Lung (tissue), 12 donors: Measurements from ENCODE around the gene VASH1. TPM values are rescaled to one million over a fixed set of nuclear protein-coding genes. Genes with fewer than 3 reads are reported as not detected.
A peak's percentile ranks its signal among the peaks of the same experiment; 100 is the strongest.

Source experiments
- ATAC-seq: fragments of 200-7000 bp; cut with Tn5 transposase; one replicate; pipeline ENCODE4 v1.9.1; 2020; ENCODE audit warnings: moderate number of reproducible peaks; ENCODE audit not compliant: insufficient read depth, low FRiP score
- DNase-seq, 3 donors: peaks; one replicate each; pipeline ENCODE4 v3.0.0-alpha.2; 2013 to 2017
- H3K27ac ChIP-seq, 2 donors: one replicate each; pipeline ENCODE4 v1.5.1; 2013; ENCODE audit warnings: mild to moderate bottlenecking in 2 of 2, moderate library complexity in 2 of 2, control low read depth in 1 of 2, inconsistent platforms in 1 of 2, low read depth in 1 of 2, low read length in 1 of 2
- H3K27me3 ChIP-seq, 3 donors: one replicate each; pipeline ENCODE4 v1.5.1; 2013; ENCODE audit warnings: low read length in 2 of 3; ENCODE audit not compliant: control insufficient read depth in 3 of 3, insufficient read depth in 3 of 3
- H3K36me3 ChIP-seq, 4 donors: one replicate each; pipeline ENCODE4 v1.5.1; 2013; ENCODE audit warnings: low read length in 4 of 4, mild to moderate bottlenecking in 1 of 4, moderate library complexity in 1 of 4; ENCODE audit not compliant: control insufficient read depth in 4 of 4, insufficient read depth in 4 of 4
- H3K4me1 ChIP-seq, 5 donors: one replicate each; pipeline ENCODE4 v1.5.1; 2013; ENCODE audit warnings: low read length in 5 of 5, mild to moderate bottlenecking in 2 of 5, moderate library complexity in 1 of 5; ENCODE audit not compliant: control insufficient read depth in 5 of 5, insufficient read depth in 5 of 5
- H3K4me3 ChIP-seq: one replicate; pipeline ENCODE4 v1.5.1; 2013; ENCODE audit warnings: mild to moderate bottlenecking, control low read depth, moderate library complexity
- H3K9ac ChIP-seq, 2 donors: one replicate each; pipeline ENCODE4 v1.5.1; 2013; ENCODE audit warnings: low read length in 2 of 2, control low read depth in 1 of 2; ENCODE audit not compliant: insufficient read depth in 1 of 2
- H3K9me3 ChIP-seq, 4 donors: one replicate each; pipeline ENCODE4 v1.5.1; 2013; ENCODE audit warnings: low read length in 3 of 4, mild to moderate bottlenecking in 1 of 4, moderate library complexity in 1 of 4; ENCODE audit not compliant: control insufficient read depth in 4 of 4, insufficient read depth in 3 of 4
- CTCF ChIP-seq: IDR thresholded peaks from 2 replicates; pipeline ENCODE4 v1.5.1; 2012; ENCODE audit warnings: mild to moderate bottlenecking; ENCODE audit errors: control extremely low read depth, extremely low read depth
- WGBS, 2 donors: extraction: QIAGEN DNeasy Blood & Tissue Kit; methylation state at CpG; one replicate each; pipeline ENCODE4 v1.1.7; 2013; 5-methylcytosine and 5-hydroxymethylcytosine counted together
- polyA plus RNA-seq, 2 donors: library from polyadenylated mRNA; stranded (reverse); fragments of 200-250 nt; gene quantifications; one replicate each; pipeline ENCODE4 v1.2.1, GENCODE V29; 2013
- total RNA-seq, 2 donors: library from RNA; depleted of rRNA in 1 of 2; stranded (reverse); fragments of >200 nt in 1 of 2; gene quantifications; one replicate each; pipeline ENCODE4 v1.2.1, GENCODE V29; 2014 to 2021
- donor health status: control.
- donor health status: control.
- donor health status: Bipolar disorder and iron deficiency.
- donor health status: healthy.
- donor health status: DM: yes; HTN: yes; CAD: no.

The VASH1 gene
- total and polyA plus RNA-seq, 4 donors: 10.5 to 25.4 (median 18.0) TPM

- ATAC-seq (no peak), DNase-seq (peak in 1 of 3 donors; percentile 13)
- TF ChIP-seq CTCF: no peak
- Histone ChIP-seq H3K9me3 (no peaks in the 10 kb centered on the region), H3K4me1 (peaks cover 0 to 26% (median 8%) of the 10 kb centered on the region in 5 donors), H3K27me3 (no peaks in the 10 kb centered on the region), H3K4me3 (no peak overlapping the region), H3K36me3 (no peaks in the 10 kb centered on the region), H3K9ac (no peak overlapping the region), H3K27ac (no peak overlapping the region)
- 85 to 93% methylated on average over 4 of the region's 4 CpGs for WGBS, 2 donors
Measured at GRCh38 chr14:76759589-76759988, 1.7 kb upstream of the VASH1 start.

GRCh38 chr14:76760331-76761135, 735 bp upstream of the VASH1 start:
- Histone ChIP-seq H3K9ac (peak overlapping the region; percentile 12 to 59), H3K36me3 (no peaks in the 10 kb centered on the region), H3K9me3 (no peaks in the 10 kb centered on the region), H3K27ac (peak overlapping the region in 1 of 2 donors; percentile 85), H3K4me1 (peaks cover 0 to 34% (median 9%) of the 10 kb centered on the region in 5 donors), H3K27me3 (no peaks in the 10 kb centered on the region), H3K4me3 (peak overlapping the region; percentile 83)
- peak in 1 of 3 donors; percentile 9 for DNase-seq
- no peak for TF ChIP-seq CTCF
- 47 to 52% methylated on average over 26 of the region's 26 CpGs for WGBS, 2 donors
- no peak for ATAC-seq

- TF ChIP-seq CTCF: no peak
- peak overlapping the region; percentile 83 for H3K4me3 ChIP-seq
- peak overlapping the region; percentile 85 to 86 for H3K27ac ChIP-seq
- peaks cover 0 to 36% (median 9%) of the 10 kb centered on the region in 5 donors for H3K4me1 ChIP-seq
- no peaks in the 10 kb centered on the region for H3K27me3 ChIP-seq
- DNase-seq (peak; percentile 41 to 60 (median 51)), ATAC-seq (peak; percentile 7)
- H3K36me3 ChIP-seq: no peaks in the 10 kb centered on the region
- no peaks in the 10 kb centered on the region for H3K9me3 ChIP-seq
- peak overlapping the region in 1 of 2 donors; percentile 7 for H3K9ac ChIP-seq
- 1% methylated on average over 47 to 54 of the region's 54 CpGs for WGBS, 2 donors
Measured at GRCh38 chr14:76761960-76762410, 717 bp downstream of the VASH1 start.
